H9 (cell line): ENCODE measurements around the gene TRMU. TPM values are rescaled to one million over a fixed set of nuclear protein-coding genes. Genes with fewer than 3 reads are reported as not detected.

ENCODE experiments used
- DNase-seq: peaks from one replicate; pipeline ENCODE4 v3.0.0-alpha.2; 2017
- H2AFZ ChIP-seq: one replicate; pipeline ENCODE4 v1.6.1; 2013; ENCODE audit warnings: mild to moderate bottlenecking, low read length, control low read depth, moderate library complexity
- H2AK5ac ChIP-seq: 2 replicates; pipeline ENCODE4 v1.6.1; 2013; ENCODE audit warnings: low read length, control low read depth, mixed read lengths; ENCODE audit not compliant: insufficient read length
- H2BK120ac ChIP-seq: one replicate; pipeline ENCODE4 v1.6.1; 2013; ENCODE audit warnings: low read depth, mild to moderate bottlenecking, low read length, control low read depth, inconsistent platforms; ENCODE audit not compliant: poor library complexity, severe bottlenecking
- H2BK12ac ChIP-seq: 2 replicates; pipeline ENCODE4 v1.6.1; 2013; ENCODE audit warnings: low read length, control low read depth, mixed read lengths, low read depth; ENCODE audit not compliant: insufficient read length
- H2BK15ac ChIP-seq: 2 replicates; pipeline ENCODE4 v1.6.1; 2013; ENCODE audit warnings: low read depth, low read length, control low read depth
- H2BK20ac ChIP-seq: one replicate; pipeline ENCODE4 v1.6.1; 2013; ENCODE audit warnings: low read depth, mild to moderate bottlenecking, low read length, control low read depth, inconsistent platforms; ENCODE audit not compliant: poor library complexity, severe bottlenecking
- H2BK5ac ChIP-seq: 2 replicates; pipeline ENCODE4 v1.6.1; 2013; ENCODE audit warnings: low read length, control low read depth, mixed read lengths; ENCODE audit not compliant: insufficient read length
- H3K14ac ChIP-seq: 2 replicates; pipeline ENCODE4 v1.6.1; 2013; ENCODE audit warnings: low read length, control low read depth; ENCODE audit not compliant: insufficient read depth
- H3K18ac ChIP-seq: 2 replicates; pipeline ENCODE4 v1.6.1; 2013; ENCODE audit warnings: low read depth, mild to moderate bottlenecking, mixed read lengths, low read length, control low read depth; ENCODE audit not compliant: insufficient read length
- H3K23ac ChIP-seq: 2 replicates; pipeline ENCODE4 v1.6.1; 2013; ENCODE audit warnings: low read length, control low read depth, mixed read lengths, low read depth; ENCODE audit not compliant: insufficient read length
- H3K23me2 ChIP-seq: 2 replicates; pipeline ENCODE4 v1.6.1; 2013; ENCODE audit warnings: low read depth, mild to moderate bottlenecking, mixed read lengths, low read length, control low read depth; ENCODE audit not compliant: insufficient read length, poor library complexity, severe bottlenecking
- H3K27ac ChIP-seq: 2 replicates; pipeline ENCODE4 v1.5.1; 2013; ENCODE audit warnings: low read length, control low read depth, mixed read lengths, low read depth; ENCODE audit not compliant: insufficient read length
- H3K27me3 ChIP-seq: 2 replicates; pipeline ENCODE4 v1.6.1; 2013; ENCODE audit warnings: low read length, control low read depth, inconsistent platforms; ENCODE audit not compliant: insufficient read depth
- H3K4ac ChIP-seq: 2 replicates; pipeline ENCODE4 v1.6.1; 2013; ENCODE audit warnings: low read depth, mild to moderate bottlenecking, control low read depth, inconsistent platforms, low read length, moderate library complexity
- H3K4me1 ChIP-seq: 2 replicates; pipeline ENCODE4 v1.6.1; 2013; ENCODE audit warnings: low read length, control low read depth, inconsistent platforms; ENCODE audit not compliant: insufficient read depth
- H3K4me2 ChIP-seq: 2 replicates; pipeline ENCODE4 v1.6.1; 2013; ENCODE audit warnings: low read length, control low read depth, mixed read lengths; ENCODE audit not compliant: insufficient read length, insufficient read depth
- H3K56ac ChIP-seq: 2 replicates; pipeline ENCODE4 v1.6.1; 2013; ENCODE audit warnings: low read depth, mild to moderate bottlenecking, mixed read lengths, low read length, control low read depth; ENCODE audit not compliant: insufficient read length
- H3K79me1 ChIP-seq: 2 replicates; pipeline ENCODE4 v1.6.1; 2013; ENCODE audit warnings: low read depth, mild to moderate bottlenecking, moderate library complexity, low read length, control low read depth, inconsistent platforms; ENCODE audit not compliant: insufficient read depth, poor library complexity, severe bottlenecking
- H3K79me2 ChIP-seq: 2 replicates; pipeline ENCODE4 v1.6.1; 2013; ENCODE audit warnings: low read length, control low read depth, inconsistent platforms; ENCODE audit not compliant: insufficient read depth
- H3K9ac ChIP-seq: 2 replicates; pipeline ENCODE4 v1.6.1; 2013; ENCODE audit warnings: low read length, control low read depth, mixed read lengths; ENCODE audit not compliant: insufficient read length; ENCODE audit errors: extremely low read depth
- H3K9me3 ChIP-seq: one replicate; pipeline ENCODE4 v1.6.1; 2013; ENCODE audit warnings: low read depth, low read length, inconsistent platforms; ENCODE audit not compliant: control insufficient read depth
- H3T11ph ChIP-seq: one replicate; pipeline ENCODE4 v1.6.1; 2013; ENCODE audit warnings: mild to moderate bottlenecking, low read length, control low read depth, inconsistent platforms
- H4K20me1 ChIP-seq: one replicate; pipeline ENCODE4 v1.6.1; 2013; ENCODE audit not compliant: control insufficient read depth, insufficient read length, insufficient read depth
- H4K5ac ChIP-seq: 2 replicates; pipeline ENCODE4 v1.6.1; 2013; ENCODE audit warnings: low read depth, mild to moderate bottlenecking, mixed read lengths, low read length, control low read depth; ENCODE audit not compliant: insufficient read length
- H4K8ac ChIP-seq: replicated peaks from 2 replicates; pipeline ENCODE4 v1.6.1; 2013; ENCODE audit warnings: low read length, control low read depth, mixed read lengths, low read depth; ENCODE audit not compliant: insufficient read length
- H4K91ac ChIP-seq: 2 replicates; pipeline ENCODE4 v1.6.1; 2013; ENCODE audit warnings: low read depth, mild to moderate bottlenecking, moderate library complexity, mixed read lengths, low read length, control low read depth; ENCODE audit not compliant: insufficient read length
- H3K27ac Mint-ChIP-seq, 3 experiments: 2 replicates in 2 of 3; 3 replicates in 1 of 3; pipeline ENCODE4 v1.8.0; 2020 to 2021; ENCODE audit warnings: mixed read lengths in 3 of 3, mild to moderate bottlenecking in 1 of 3, moderate library complexity in 1 of 3
- H3K27me3 Mint-ChIP-seq: 2 replicates; pipeline ENCODE4 v1.8.0; 2021; ENCODE audit warnings: low read depth, mild to moderate bottlenecking, moderate library complexity, mixed read lengths
- H3K36me3 Mint-ChIP-seq, 3 experiments: 2 replicates in 2 of 3; 3 replicates in 1 of 3; pipeline ENCODE4 v1.8.0; 2020 to 2021; ENCODE audit warnings: low read depth in 3 of 3, mixed read lengths in 3 of 3; ENCODE audit not compliant: insufficient read depth in 1 of 3
- H3K4me1 Mint-ChIP-seq, 2 experiments: 2 replicates each; pipeline ENCODE4 v1.8.0; 2020; ENCODE audit warnings: mixed read lengths in 2 of 2
- H3K4me3 Mint-ChIP-seq, 2 experiments: 2 replicates in 1 of 2; 3 replicates in 1 of 2; pipeline ENCODE4 v1.8.0; 2020 to 2021; ENCODE audit warnings: mild to moderate bottlenecking in 2 of 2, mixed read lengths in 2 of 2, moderate library complexity in 1 of 2
- H3K9me3 Mint-ChIP-seq, 2 experiments: 2 replicates in 1 of 2; 3 replicates in 1 of 2; pipeline ENCODE4 v1.8.0; 2020; ENCODE audit warnings: mild to moderate bottlenecking in 2 of 2, mixed read lengths in 2 of 2, moderate library complexity in 1 of 2
- CTCF ChIP-seq: fragments of 200-600 bp; sonication (generic); conservative IDR thresholded peaks from 3 replicates; pipeline ENCODE4 v1.8.0; 2021; ENCODE audit warnings: antibody characterized with exemption, mild to moderate bottlenecking
- WGBS: extraction: QIAGEN DNeasy Blood & Tissue Kit; methylation state at CpG from one replicate; pipeline ENCODE4 v1.1.7; 2013; ENCODE audit warnings: missing lambda C conversion rate, low lambda C conversion rate, mixed read lengths; ENCODE audit not compliant: insufficient read length; ENCODE audit errors: extremely low coverage; 5-methylcytosine and 5-hydroxymethylcytosine counted together
- total RNA-seq: library from RNA; stranded (reverse); gene quantifications from 2 replicates; pipeline ENCODE4 v1.2.1, GENCODE V29; 2021

Gene TRMU
- total RNA-seq, 1 experiment from 2014 or later: 86.3 TPM

DNA sequence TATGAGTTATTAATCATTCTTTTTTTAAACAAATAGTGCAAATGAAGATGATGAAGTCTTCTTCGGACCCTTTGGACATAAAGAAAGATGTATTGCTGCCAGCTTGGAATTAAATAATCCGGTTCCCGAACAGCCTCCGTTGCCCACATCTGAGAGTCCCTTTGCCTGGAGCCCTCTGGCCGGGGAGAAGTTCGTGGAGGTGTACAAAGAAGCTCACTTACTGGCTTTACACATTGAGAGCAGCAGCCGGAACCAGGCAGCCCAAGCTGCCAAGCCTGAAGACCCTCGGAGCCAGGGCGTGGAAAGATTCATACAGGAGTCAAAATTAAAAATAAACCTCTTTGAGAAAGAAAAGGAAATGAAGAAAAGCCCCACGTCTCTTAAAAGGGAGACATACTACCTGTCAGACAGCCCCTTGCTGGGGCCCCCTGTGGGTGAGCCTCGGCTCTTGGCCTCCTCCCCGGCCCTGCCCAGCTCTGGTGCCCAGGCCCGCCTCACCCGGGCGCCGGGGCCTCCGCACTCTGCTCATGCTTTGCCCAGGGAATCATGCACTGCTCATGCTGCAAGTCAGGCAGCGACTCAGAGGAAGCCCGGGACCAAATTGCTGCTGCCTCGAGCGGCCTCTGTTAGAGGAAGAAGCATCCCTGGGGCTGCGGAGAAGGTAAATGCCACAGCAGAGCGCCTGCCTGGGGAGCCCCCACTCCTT is 27.1 kb upstream of the TRMU start:
- Histone ChIP-seq H3K79me2 (peaks cover 3% of the 10 kb centered on the region; the same call in 1 of the 2 replicates), H4K8ac (no peak overlapping the region), H2BK120ac (no peak overlapping the region), H3K27ac (no peak overlapping the region), H4K91ac (no peak overlapping the region), H2BK15ac (no peak overlapping the region), H2AK5ac (no peak overlapping the region), H3K56ac (no peak overlapping the region), H3K18ac (no peak overlapping the region), H2BK20ac (no peak overlapping the region), H2AFZ (no peak overlapping the region), H3T11ph (no peak overlapping the region), H3K23ac (no peak overlapping the region), H4K5ac (no peak overlapping the region), H3K4me2 (no peak overlapping the region), H2BK12ac (no peak overlapping the region), H3K4me1 (no peaks in the 10 kb centered on the region), H2BK5ac (no peak overlapping the region), H3K9me3 (no peaks in the 10 kb centered on the region), H3K23me2 (no peaks in the 10 kb centered on the region), H3K9ac (no peak overlapping the region), H3K14ac (no peak overlapping the region), H3K79me1 (peaks cover 4% of the 10 kb centered on the region), H3K4ac (no peak overlapping the region), H4K20me1 (no peaks in the 10 kb centered on the region), H3K27me3 (no peaks in the 10 kb centered on the region)
- Mint-ChIP-seq H3K27ac (peak overlapping the region; percentile 54 to 64 (median 59); a peak in 4 of 7 replicates), H3K4me3 (no peak overlapping the region), H3K9me3 (no peaks in the 10 kb centered on the region), H3K36me3 (peaks cover 14 to 47% (median 36%) of the 10 kb centered on the region in 3 experiments), H3K4me1 (no peaks in the 10 kb centered on the region), H3K27me3 (no peaks in the 10 kb centered on the region)
- no peak for TF ChIP-seq CTCF
- no peak for DNase-seq
- WGBS: no CpG with 5 or more reads among the region's 23 CpGs
